HPDE6-E6E7 (cell line): ENCODE data around the gene B4GALT5.

ENCODE experiments used
- DNase-seq: peaks from one replicate; pipeline ENCODE4 v3.0.0; 2011; ENCODE audit warnings: missing footprints; ENCODE audit errors: extremely low spot score

B4GALT5 gene

GRCh38 chr20:49608752-49609670 lies 104.7 kb downstream of the B4GALT5 start:
- peak; percentile 84 for DNase-seq

DNA sequence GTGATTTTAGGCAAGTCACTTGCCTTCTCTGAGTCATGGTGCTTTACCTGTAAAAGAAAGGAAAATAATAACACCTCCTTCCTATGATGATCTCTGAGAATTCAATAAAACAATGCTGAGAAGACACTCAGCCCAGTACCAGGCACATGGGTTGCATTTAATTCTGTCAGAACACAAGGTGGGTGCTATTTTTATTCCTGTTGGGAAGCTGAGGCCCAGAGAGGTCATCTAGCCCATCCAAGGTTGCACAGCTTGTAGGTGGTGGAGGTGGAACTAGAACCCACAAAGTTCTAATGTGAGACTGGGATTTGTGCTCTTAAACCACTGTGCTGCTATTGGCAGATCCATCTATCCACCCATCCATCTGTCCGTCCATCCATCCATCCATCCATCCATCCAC lies 106.1 kb downstream of the B4GALT5 start:
- DNase-seq: no peak

DNA sequence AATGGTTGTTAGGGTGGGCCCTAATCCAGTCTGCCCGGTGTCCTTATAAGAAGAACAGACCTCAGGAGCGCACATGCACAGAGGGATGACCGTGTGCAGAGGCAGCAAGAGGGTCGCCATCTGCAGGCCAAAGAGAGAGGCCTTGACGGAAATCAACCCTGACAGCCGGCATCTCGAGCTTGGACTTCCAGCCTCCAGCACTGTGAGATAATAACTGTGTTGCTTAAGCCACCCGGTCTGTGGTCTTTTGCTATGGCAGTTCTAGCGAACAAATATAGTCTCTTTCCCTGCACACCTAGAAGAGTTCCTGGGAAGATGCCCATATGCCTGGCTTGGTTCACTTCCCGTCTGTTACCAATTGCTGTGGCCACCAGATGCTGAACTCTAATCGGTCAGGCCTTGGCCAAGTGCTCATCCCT lies 110.5 kb downstream of the B4GALT5 start:
- no peak for DNase-seq

GRCh38 chr20:49602345-49603208 lies 111.1 kb downstream of the B4GALT5 start:
- DNase-seq: no peak

DNA sequence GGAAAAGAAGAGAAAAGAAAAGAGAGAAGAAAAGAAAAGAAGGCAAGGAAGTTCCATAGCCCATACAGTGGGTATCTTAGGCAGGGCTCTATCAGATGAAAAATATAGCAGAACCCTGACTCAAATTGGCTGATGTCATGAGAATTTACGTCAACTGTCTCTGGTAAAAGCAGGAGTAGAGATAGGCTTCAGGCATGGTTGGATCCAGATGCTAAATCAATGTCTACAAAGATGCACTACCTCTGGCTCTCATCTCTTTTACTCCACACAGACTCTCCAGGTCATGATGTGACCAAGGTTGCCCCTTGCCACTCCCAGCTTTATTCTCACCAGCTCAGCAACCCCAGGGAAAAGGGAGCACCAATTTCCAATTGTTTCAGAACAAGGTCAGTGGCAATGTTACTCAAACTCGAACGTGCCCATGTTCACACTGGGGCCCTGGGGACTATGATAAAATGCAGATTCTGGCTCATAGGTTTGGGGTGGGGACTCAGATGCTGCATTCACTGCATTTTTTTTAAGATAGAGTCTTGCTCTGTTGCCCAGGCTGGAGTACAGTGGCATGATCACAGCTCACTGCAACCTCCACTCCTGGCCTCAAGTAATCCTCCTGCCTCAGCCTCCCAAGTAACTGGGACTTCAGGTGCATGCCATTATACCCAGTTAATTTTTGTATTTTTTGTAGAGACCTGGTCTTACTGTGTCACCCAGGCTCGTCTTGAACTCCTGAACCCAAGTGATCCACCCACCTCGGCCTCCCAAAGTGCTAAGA lies 112.3 kb downstream of the B4GALT5 start:
- DNase-seq: no peak

DNA sequence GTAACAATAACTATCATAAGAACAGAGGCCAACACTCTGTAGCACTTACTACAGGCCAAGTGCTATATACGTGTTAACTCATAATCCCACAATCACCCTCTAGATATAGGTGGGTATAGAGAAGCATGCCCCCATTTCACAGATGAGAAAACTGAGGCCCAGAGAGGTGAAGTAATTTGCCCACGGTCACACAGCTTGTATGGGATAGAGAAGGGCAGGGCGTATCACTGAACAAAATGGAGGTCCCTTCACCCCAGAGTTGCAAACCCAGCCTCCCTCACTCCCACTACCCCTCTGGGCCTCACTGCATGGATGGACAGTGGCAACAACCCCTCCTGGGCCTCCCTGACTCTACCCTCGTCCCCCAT lies 113.9 kb downstream of the B4GALT5 start:
- DNase-seq: no peak

GRCh38 chr20:49597825-49598395 lies 115.8 kb downstream of the B4GALT5 start:
- DNase-seq: no peak

- DNase-seq: no peak
Measured at GRCh38 chr20:49595811-49596561, 117.7 kb downstream of the B4GALT5 start.

- no peak for DNase-seq
Measured at GRCh38 chr20:49595346-49595745, 118.3 kb downstream of the B4GALT5 start.

- no peak for DNase-seq
Measured at GRCh38 chr20:49594931-49595315, 118.8 kb downstream of the B4GALT5 start.

DNA sequence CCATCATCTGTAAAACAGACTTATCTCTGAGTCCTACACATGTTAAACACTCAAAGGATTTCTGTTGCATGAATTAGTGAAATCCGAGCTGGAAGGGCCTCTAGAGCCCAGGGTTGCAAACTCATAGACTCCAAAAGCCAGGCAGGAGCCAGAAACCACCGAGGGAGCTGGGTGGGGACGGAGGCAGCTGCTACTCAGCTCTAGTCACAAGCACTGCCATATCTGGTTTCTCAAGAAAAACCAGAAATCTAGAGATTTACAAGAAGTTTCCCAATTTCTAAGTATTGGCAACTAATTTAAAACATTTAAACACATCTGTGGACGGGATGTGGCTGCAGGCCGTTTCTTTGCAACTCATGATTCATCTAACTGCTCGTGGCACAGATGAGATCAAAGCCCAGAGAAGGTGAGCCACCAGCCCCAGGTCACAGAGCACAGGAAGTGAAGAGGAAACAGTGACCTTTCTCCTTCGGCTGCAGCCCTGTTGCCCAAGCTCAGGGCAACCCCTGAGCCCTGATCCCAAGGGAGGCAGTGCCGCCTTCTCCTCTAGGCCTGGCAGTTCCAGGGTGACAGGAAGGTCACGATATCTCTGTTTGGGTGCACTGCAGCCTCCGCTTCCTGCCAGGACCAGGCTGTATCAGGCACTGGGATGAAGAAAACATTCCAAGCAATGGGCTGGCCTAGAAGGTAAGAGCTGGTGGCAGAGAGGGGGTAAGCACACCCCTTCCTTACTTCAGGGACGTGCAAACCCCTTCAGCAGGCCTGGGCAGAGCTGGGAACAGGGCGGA lies 119.3 kb downstream of the B4GALT5 start:
- DNase-seq: peak; percentile 71

DNA sequence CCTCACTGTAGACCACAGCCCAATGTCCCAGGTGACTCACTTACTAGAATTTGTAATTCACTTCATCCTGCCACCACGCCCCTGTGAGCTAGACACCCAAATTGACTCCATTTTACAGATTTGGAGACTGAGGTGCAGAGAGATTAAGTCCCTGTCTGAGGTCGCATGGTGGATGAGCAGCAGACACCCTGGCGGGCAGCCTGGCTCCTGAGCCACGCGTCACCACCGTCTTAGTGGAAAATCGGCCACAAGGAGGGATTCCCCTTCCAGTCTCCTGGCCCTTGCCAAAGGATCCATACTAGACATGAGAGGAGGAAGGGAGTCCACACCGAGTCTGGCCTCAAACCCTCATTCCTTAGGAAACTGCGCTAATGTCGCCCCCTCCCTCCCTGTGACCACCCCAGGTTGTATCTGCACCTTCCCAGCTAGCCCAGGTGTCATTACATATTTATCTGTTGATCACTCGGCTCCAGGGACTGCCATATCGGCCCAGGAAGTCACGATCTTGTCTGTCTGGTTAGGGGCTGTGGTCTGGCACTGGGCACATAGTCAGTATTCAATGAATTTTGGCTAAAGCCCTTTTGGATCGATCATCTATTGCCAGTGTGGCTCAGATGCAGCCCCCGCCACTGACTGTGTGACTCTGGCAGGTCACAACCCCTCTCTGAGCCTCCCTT lies 120.1 kb downstream of the B4GALT5 start:
- no peak for DNase-seq

- no peak for DNase-seq
Measured at GRCh38 chr20:49592120-49592519, 121.6 kb downstream of the B4GALT5 start.

- no peak for DNase-seq
Measured at GRCh38 chr20:49591217-49591865, 122.3 kb downstream of the B4GALT5 start.

- DNase-seq: no peak
Measured at GRCh38 chr20:49590163-49591017, 123.3 kb downstream of the B4GALT5 start.

GRCh38 chr20:49589747-49590146 lies 123.9 kb downstream of the B4GALT5 start:
- no peak for DNase-seq

GRCh38 chr20:49587111-49587570 lies 126.5 kb downstream of the B4GALT5 start:
- no peak for DNase-seq
